Measurements from ENCODE around the gene RASSF10. TPM values are rescaled to one million over a fixed set of nuclear protein-coding genes. Genes with fewer than 3 reads are reported as not detected.

Gene RASSF10
- total RNA-seq (2022; extraction: Qiagen RNA extraction), result 5.7 to 7.0 TPM (median 5.8 TPM) in 5 replicates

GRCh38 chr11:13008625-13009475, at the start of gene RASSF10:
TSS of gene RASSF10 (plus strand) at chr11:13009316. CDS start at chr11:13009577, 261 bp downstream.

Data from A549 treated with CORT108297 at 1 μM for 4 hours (cell line).